GM23338 (cell line): ENCODE data around the gene RBM42. TPM values are rescaled to one million over a fixed set of nuclear protein-coding genes. Genes with fewer than 3 reads are reported as not detected.

Source experiments
- ATAC-seq: fragments of 200-7000 bp; cut with Tn5 transposase; 3 replicates; pipeline ENCODE4 v1.9.1; 2020
- DNase-seq: peaks from one replicate; pipeline ENCODE4 v3.0.0-alpha.2; 2015; ENCODE audit warnings: low spot score
- H2AFZ ChIP-seq: fragments of 200-600 bp; sonication (generic); 2 replicates; pipeline ENCODE4 v1.8.0; 2016; ENCODE audit warnings: antibody characterized with exemption, mild to moderate bottlenecking, moderate library complexity
- H3F3A ChIP-seq: fragments of 200-600 bp; sonication (generic); replicated peaks from 2 replicates; pipeline ENCODE4 v1.8.0; 2017; ENCODE audit warnings: antibody characterized with exemption, mixed run types, low read depth
- H3K27ac ChIP-seq: fragments of 200-600 bp; sonication (generic); 2 replicates; pipeline ENCODE4 v1.6.1; 2016; ENCODE audit warnings: low read depth
- H3K27me3 ChIP-seq: fragments of 200-600 bp; sonication (generic); 2 replicates; pipeline ENCODE4 v1.8.0; 2016; ENCODE audit warnings: mild to moderate bottlenecking, mixed run types, moderate library complexity; ENCODE audit not compliant: insufficient read depth
- H3K36me3 ChIP-seq: fragments of 200-600 bp; sonication (generic); 2 replicates; pipeline ENCODE4 v1.8.0; 2016; ENCODE audit warnings: mild to moderate bottlenecking; ENCODE audit not compliant: insufficient read depth
- H3K4me1 ChIP-seq: fragments of 200-600 bp; sonication (generic); 2 replicates; pipeline ENCODE4 v1.8.0; 2016; ENCODE audit warnings: mild to moderate bottlenecking, moderate library complexity; ENCODE audit not compliant: insufficient read depth
- H3K4me2 ChIP-seq: fragments of 200-600 bp; sonication (generic); 2 replicates; pipeline ENCODE4 v1.7.1; 2017; ENCODE audit warnings: mixed run types
- H3K4me3 ChIP-seq: fragments of 200-600 bp; sonication (generic); 2 replicates; pipeline ENCODE4 v1.6.1; 2016; ENCODE audit warnings: mixed run types
- H3K79me2 ChIP-seq: fragments of 200-600 bp; sonication (generic); replicated peaks from 2 replicates; pipeline ENCODE4 v1.8.0; 2017; ENCODE audit warnings: mild to moderate bottlenecking; ENCODE audit not compliant: insufficient read depth
- H3K9me2 ChIP-seq: fragments of 200-600 bp; sonication (generic); 2 replicates; pipeline ENCODE4 v1.8.0; 2017; ENCODE audit not compliant: insufficient read depth
- H4K20me1 ChIP-seq: fragments of 200-600 bp; sonication (generic); replicated peaks from 2 replicates; pipeline ENCODE4 v1.8.0; 2017; ENCODE audit warnings: mild to moderate bottlenecking; ENCODE audit not compliant: insufficient read depth
- H3K27ac Mint-ChIP-seq: 2 replicates; pipeline ENCODE4 v1.8.0; 2020; ENCODE audit warnings: inconsistent platforms, mild to moderate bottlenecking, moderate library complexity, mixed read lengths
- H3K27me3 Mint-ChIP-seq: 3 replicates; pipeline ENCODE4 v1.8.0; 2022; ENCODE audit warnings: low read depth, mild to moderate bottlenecking, moderate library complexity, mixed read lengths, inconsistent platforms; ENCODE audit not compliant: insufficient read depth, poor library complexity
- H3K36me3 Mint-ChIP-seq: 3 replicates; pipeline ENCODE4 v1.8.0; 2021; ENCODE audit warnings: low read depth, mild to moderate bottlenecking, inconsistent platforms, moderate library complexity, mixed read lengths
- H3K4me1 Mint-ChIP-seq: 3 replicates; pipeline ENCODE4 v1.8.0; 2020; ENCODE audit warnings: mild to moderate bottlenecking, inconsistent platforms, mixed read lengths
- H3K4me3 Mint-ChIP-seq: 3 replicates; pipeline ENCODE4 v1.8.0; 2021; ENCODE audit warnings: moderate library complexity, mild to moderate bottlenecking, inconsistent platforms, mixed read lengths
- H3K9me3 Mint-ChIP-seq: 3 replicates; pipeline ENCODE4 v1.8.0; 2020; ENCODE audit warnings: moderate library complexity, mild to moderate bottlenecking, inconsistent platforms, mixed read lengths
- EZH2 ChIP-seq: fragments of 200-600 bp; sonication (generic); IDR thresholded peaks from one replicate; pipeline ENCODE4 v1.8.0; 2017; ENCODE audit warnings: antibody characterized with exemption, mild to moderate bottlenecking, low read depth; ENCODE audit not compliant: unreplicated experiment
- JUNB ChIP-seq: IDR thresholded peaks from one replicate; pipeline ENCODE4 v1.6.1; 2016; ENCODE audit warnings: antibody characterized with exemption; ENCODE audit not compliant: unreplicated experiment
- STAT1 ChIP-seq: IDR thresholded peaks from one replicate; pipeline ENCODE4 v1.6.1; 2016; ENCODE audit warnings: antibody characterized with exemption; ENCODE audit not compliant: unreplicated experiment
- ZNF114 ChIP-seq: fragments of 250-450 bp; sonication (Bioruptor Pico); IDR thresholded peaks from 2 replicates; pipeline ENCODE4 v1.5.0; 2020; ENCODE audit warnings: mild to moderate bottlenecking, moderate library complexity
- polyA plus RNA-seq: library from polyadenylated mRNA; unstranded; fragments of >200 nt; fragmentation: Nextera tagmentation; extraction: Ambion mirVana; gene quantifications from 2 replicates; pipeline ENCODE4 v1.2.1, GENCODE V29; 2016
- total RNA-seq: library from RNA; depleted of rRNA; stranded (reverse); fragments of >200 nt; shearing (Covaris generic); gene quantifications from 2 replicates; pipeline ENCODE4 v1.2.3, GENCODE V29; 2014
- TF ChIP-seq, protein P1 (sequence below): IDR thresholded peaks from 2 replicates; pipeline ENCODE4 v1.6.1; 2016; ENCODE audit warnings: antibody characterized with exemption
- TF ChIP-seq, protein P2 (sequence below): fragments of 250-450 bp; sonication (Bioruptor Pico); IDR thresholded peaks from 2 replicates; pipeline ENCODE4 v1.5.0; 2020; ENCODE audit warnings: mild to moderate bottlenecking, moderate library complexity

The RBM42 gene
- total and polyA plus RNA-seq, 2 experiments from 2014 or later: 74.7 to 82.9 TPM

DNA sequence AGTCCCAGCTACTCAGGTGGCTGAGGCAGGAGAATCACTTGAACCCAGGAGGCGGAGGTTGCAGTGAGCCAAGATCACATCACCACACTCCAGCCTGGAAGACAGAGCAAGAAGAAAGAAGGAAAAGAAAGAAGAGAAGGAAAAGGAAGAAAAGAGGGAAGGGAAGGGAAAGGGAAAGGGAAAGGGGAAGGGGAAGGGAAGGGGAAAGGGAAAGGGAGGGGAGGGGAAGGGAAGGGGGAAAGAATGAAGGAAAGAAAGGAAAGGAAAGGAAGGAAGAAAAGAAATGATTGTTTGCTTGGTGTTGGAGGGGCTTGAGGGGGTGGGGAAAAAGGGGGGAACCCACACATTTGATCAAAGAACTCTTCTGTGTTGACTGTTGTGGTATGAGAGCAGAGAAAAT lies 32.9 kb upstream of the RBM42 start (continued):
- TF ChIP-seq, protein P1, sequence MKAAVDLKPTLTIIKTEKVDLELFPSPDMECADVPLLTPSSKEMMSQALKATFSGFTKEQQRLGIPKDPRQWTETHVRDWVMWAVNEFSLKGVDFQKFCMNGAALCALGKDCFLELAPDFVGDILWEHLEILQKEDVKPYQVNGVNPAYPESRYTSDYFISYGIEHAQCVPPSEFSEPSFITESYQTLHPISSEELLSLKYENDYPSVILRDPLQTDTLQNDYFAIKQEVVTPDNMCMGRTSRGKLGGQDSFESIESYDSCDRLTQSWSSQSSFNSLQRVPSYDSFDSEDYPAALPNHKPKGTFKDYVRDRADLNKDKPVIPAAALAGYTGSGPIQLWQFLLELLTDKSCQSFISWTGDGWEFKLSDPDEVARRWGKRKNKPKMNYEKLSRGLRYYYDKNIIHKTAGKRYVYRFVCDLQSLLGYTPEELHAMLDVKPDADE: no peak
- TF ChIP-seq, protein P2, sequence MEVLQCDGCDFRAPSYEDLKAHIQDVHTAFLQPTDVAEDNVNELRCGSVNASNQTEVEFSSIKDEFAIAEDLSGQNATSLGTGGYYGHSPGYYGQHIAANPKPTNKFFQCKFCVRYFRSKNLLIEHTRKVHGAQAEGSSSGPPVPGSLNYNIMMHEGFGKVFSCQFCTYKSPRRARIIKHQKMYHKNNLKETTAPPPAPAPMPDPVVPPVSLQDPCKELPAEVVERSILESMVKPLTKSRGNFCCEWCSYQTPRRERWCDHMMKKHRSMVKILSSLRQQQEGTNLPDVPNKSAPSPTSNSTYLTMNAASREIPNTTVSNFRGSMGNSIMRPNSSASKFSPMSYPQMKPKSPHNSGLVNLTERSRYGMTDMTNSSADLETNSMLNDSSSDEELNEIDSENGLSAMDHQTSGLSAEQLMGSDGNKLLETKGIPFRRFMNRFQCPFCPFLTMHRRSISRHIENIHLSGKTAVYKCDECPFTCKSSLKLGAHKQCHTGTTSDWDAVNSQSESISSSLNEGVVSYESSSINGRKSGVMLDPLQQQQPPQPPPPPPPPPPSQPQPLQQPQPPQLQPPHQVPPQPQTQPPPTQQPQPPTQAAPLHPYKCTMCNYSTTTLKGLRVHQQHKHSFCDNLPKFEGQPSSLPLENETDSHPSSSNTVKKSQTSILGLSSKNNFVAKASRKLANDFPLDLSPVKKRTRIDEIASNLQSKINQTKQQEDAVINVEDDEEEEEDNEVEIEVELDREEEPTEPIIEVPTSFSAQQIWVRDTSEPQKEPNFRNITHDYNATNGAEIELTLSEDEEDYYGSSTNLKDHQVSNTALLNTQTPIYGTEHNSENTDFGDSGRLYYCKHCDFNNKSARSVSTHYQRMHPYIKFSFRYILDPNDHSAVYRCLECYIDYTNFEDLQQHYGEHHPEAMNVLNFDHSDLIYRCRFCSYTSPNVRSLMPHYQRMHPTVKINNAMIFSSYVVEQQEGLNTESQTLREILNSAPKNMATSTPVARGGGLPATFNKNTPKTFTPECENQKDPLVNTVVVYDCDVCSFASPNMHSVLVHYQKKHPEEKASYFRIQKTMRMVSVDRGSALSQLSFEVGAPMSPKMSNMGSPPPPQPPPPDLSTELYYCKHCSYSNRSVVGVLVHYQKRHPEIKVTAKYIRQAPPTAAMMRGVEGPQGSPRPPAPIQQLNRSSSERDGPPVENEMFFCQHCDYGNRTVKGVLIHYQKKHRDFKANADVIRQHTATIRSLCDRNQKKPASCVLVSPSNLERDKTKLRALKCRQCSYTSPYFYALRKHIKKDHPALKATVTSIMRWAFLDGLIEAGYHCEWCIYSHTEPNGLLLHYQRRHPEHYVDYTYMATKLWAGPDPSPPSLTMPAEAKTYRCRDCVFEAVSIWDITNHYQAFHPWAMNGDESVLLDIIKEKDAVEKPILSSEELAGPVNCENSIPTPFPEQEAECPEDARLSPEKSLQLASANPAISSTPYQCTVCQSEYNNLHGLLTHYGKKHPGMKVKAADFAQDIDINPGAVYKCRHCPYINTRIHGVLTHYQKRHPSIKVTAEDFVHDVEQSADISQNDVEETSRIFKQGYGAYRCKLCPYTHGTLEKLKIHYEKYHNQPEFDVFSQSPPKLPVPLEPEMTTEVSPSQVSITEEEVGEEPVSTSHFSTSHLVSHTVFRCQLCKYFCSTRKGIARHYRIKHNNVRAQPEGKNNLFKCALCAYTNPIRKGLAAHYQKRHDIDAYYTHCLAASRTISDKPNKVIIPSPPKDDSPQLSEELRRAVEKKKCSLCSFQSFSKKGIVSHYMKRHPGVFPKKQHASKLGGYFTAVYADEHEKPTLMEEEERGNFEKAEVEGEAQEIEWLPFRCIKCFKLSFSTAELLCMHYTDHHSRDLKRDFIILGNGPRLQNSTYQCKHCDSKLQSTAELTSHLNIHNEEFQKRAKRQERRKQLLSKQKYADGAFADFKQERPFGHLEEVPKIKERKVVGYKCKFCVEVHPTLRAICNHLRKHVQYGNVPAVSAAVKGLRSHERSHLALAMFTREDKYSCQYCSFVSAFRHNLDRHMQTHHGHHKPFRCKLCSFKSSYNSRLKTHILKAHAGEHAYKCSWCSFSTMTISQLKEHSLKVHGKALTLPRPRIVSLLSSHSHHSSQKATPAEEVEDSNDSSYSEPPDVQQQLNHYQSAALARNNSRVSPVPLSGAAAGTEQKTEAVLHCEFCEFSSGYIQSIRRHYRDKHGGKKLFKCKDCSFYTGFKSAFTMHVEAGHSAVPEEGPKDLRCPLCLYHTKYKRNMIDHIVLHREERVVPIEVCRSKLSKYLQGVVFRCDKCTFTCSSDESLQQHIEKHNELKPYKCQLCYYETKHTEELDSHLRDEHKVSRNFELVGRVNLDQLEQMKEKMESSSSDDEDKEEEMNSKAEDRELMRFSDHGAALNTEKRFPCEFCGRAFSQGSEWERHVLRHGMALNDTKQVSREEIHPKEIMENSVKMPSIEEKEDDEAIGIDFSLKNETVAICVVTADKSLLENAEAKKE (CRISPR knock-in tag): no peak

DNA sequence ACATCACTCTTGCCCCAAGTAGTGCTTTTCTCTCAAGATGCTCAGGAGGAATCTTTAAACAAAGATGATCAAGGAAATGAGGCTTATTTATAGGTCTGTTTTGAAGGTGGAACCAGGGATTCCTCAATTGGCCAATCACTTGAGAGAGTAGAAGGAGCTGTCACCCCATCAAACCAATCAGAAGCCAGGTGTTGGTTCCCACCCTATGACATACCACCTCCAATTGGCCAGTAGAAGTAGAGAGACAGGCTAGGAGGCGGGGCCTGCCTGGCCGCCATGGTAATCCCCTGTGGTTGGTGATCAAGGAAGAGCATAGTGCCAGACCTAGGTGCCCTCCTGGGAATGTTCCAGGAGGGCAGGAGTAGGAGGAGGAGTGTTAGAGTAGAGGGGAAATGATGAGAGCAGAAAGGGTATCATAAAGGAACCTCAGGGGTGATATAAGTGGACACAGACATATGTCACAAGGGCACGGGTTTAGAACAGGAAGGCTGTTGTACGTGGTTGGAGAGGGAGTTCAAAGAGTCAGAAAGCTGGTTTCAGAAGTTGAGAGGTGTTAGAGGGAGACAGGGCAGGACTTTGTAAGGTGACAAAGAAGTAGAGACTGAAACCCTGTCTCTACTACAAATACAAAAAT lies 32.4 kb upstream of the RBM42 start:
- H3K9me2 ChIP-seq: no peaks in the 10 kb centered on the region
- DNase-seq (peak; percentile 61), ATAC-seq (peak; percentile 79)
- no peak overlapping the region for H3K27ac ChIP-seq
- Mint-ChIP-seq H3K4me3 (no peak overlapping the region; the same call in 2 of the 3 replicates), H3K36me3 (no peaks in the 10 kb centered on the region), H3K27ac (no peak overlapping the region), H3K9me3 (no peaks in the 10 kb centered on the region; the same call in 2 of the 3 replicates), H3K27me3 (peaks cover 11% of the 10 kb centered on the region), H3K4me1 (no peaks in the 10 kb centered on the region)
- no peak overlapping the region for H3K4me3 ChIP-seq
- H2AFZ ChIP-seq: no peak overlapping the region
- H4K20me1 ChIP-seq: no peaks in the 10 kb centered on the region; the same call in 1 of the 2 replicates
- H3K79me2 ChIP-seq: no peaks in the 10 kb centered on the region
- no peaks in the 10 kb centered on the region for H3F3A ChIP-seq
- H3K27me3 ChIP-seq: no peaks in the 10 kb centered on the region
- no peaks in the 10 kb centered on the region for H3K4me1 ChIP-seq
- no peaks in the 10 kb centered on the region for H3K36me3 ChIP-seq
- H3K4me2 ChIP-seq: no peak overlapping the region
- TF ChIP-seq, protein P2 (CRISPR knock-in tag): no peak
- TF ChIP-seq, protein P1: no peak
- no peak for TF ChIP-seq JUNB
- no peak for TF ChIP-seq EZH2
- no peak for TF ChIP-seq ZNF114
- no peak for TF ChIP-seq STAT1
